K562 (cell line): Measurements from ENCODE around the gene PLA2G2E.

Source experiments
- CHD2 ChIP-seq: IDR thresholded peaks from 2 replicates; pipeline ENCODE4 v1.6.1; 2011; ENCODE audit warnings: low read depth, low read length
- DIDO1 ChIP-seq: fragments of 450-650 bp; IDR thresholded peaks from 2 replicates; pipeline ENCODE4 v1.6.1; 2016; ENCODE audit warnings: low read depth, missing biosample characterization, missing genetic modification characterization
- FOSL1 ChIP-seq: fragments of 200-800 bp; sonication (Bioruptor generic); conservative IDR thresholded peaks from 2 replicates; pipeline ENCODE4 v1.6.1; 2016; ENCODE audit warnings: missing genetic modification characterization, missing compliant biosample characterization
- JUNB ChIP-seq: fragments of 450-650 bp; formaldehyde crosslinking; conservative IDR thresholded peaks from 2 replicates; pipeline ENCODE4 v1.4.0; 2020; ENCODE audit warnings: mild to moderate bottlenecking
- TFAP4 ChIP-seq: sonication (generic); formaldehyde crosslinking; IDR thresholded peaks from 2 replicates; pipeline ENCODE4 v1.8.0; 2022; ENCODE audit warnings: missing genetic modification reagents, mild to moderate bottlenecking, moderate library complexity, borderline replicate concordance
- TGIF2 ChIP-seq: sonication (generic); formaldehyde crosslinking; IDR thresholded peaks from 2 replicates; pipeline ENCODE4 v1.8.1; 2022; ENCODE audit warnings: mild to moderate bottlenecking, missing genetic modification reagents, moderate library complexity

- TF ChIP-seq DIDO1 (tag) (no peak), TFAP4 (CRISPR knock-in tag) (no peak), CHD2 (no peak), TGIF2 (CRISPR knock-in tag) (no peak), FOSL1 (tag) (no peak), JUNB (CRISPR knock-in tag) (no peak)
Observed at GRCh38 chr1:19885821-19886220, 37.6 kb downstream of the PLA2G2E start.
